Tibial nerve (tissue), 4 donors: ENCODE measurements around the gene FAM221B. TPM values are rescaled to one million over a fixed set of nuclear protein-coding genes. Genes with fewer than 3 reads are reported as not detected.

Experiments
- DNase-seq, 2 donors: peaks; one replicate each; pipeline ENCODE4 v3.0.0-alpha.2; 2019; ENCODE audit warnings: low spot score in 2 of 2
- H3K27ac ChIP-seq, 4 donors: fragments of 200-600 bp; sonication (generic) in 3 of 4; one replicate each; pipeline ENCODE4 v1.5.1; 2017 to 2019; ENCODE audit warnings: mild to moderate bottlenecking in 1 of 4
- H3K27me3 ChIP-seq, 2 donors: fragments of 200-600 bp; sonication (generic) in 1 of 2; one replicate each; pipeline versions ENCODE4 v1.5.1 to v1.6.0; 2017 to 2019
- H3K36me3 ChIP-seq, 3 donors: fragments of 200-600 bp; sonication (generic); one replicate each; pipeline ENCODE4 v1.5.1; 2018 to 2019
- H3K4me1 ChIP-seq, 4 donors: fragments of 200-600 bp; sonication (generic) in 3 of 4; one replicate each; pipeline ENCODE4 v1.5.1; 2017 to 2019
- H3K4me3 ChIP-seq, 4 donors: fragments of 200-600 bp; sonication (generic) in 3 of 4; one replicate each; pipeline ENCODE4 v1.5.1; 2017 to 2019; ENCODE audit warnings: mild to moderate bottlenecking in 1 of 4, moderate library complexity in 1 of 4
- H3K9me3 ChIP-seq, 4 donors: fragments of 200-600 bp; sonication (generic) in 3 of 4; one replicate each; pipeline ENCODE4 v1.5.1; 2017 to 2019
- CTCF ChIP-seq, 5 experiments: fragments of 200-600 bp in 3 of 5; fragments of 450-650 bp in 2 of 5; sonication (generic) in 3 of 5; IDR thresholded peaks; one replicate each; pipeline ENCODE4 v1.5.1; 2016 to 2019; ENCODE audit warnings: antibody characterized with exemption in 5 of 5, mild to moderate bottlenecking in 3 of 5, moderate library complexity in 2 of 5
- EP300 ChIP-seq, 2 donors: sonication (generic); formaldehyde crosslinking; IDR thresholded peaks; one replicate each; pipeline ENCODE4 v1.6.1; 2017; ENCODE audit warnings: antibody characterized with exemption in 2 of 2, mild to moderate bottlenecking in 1 of 2
- POLR2A ChIP-seq, 2 donors: fragments of 450-650 bp; IDR thresholded peaks; one replicate each; pipeline ENCODE4 v1.6.1; 2017; ENCODE audit warnings: antibody characterized with exemption in 2 of 2, mild to moderate bottlenecking in 2 of 2, moderate library complexity in 2 of 2
- WGBS, 2 donors: methylation state at CpG; one replicate each; pipeline ENCODE4 v1.1.5; 2018; 5-methylcytosine and 5-hydroxymethylcytosine counted together
- total RNA-seq, 4 donors: library from RNA; depleted of rRNA; stranded (reverse); fragments of >200 nt; gene quantifications; one replicate each; pipeline ENCODE4 v1.1.0, GENCODE V29; 2016

Gene FAM221B
- total RNA-seq, 4 donors from 2014 or later = not detected

GRCh38 chr9:35781066-35781465, 47.5 kb downstream of the FAM221B start:
- no peaks in the 10 kb centered on the region for H3K36me3 ChIP-seq
- no peaks in the 10 kb centered on the region for H3K9me3 ChIP-seq
- no peak for DNase-seq
- H3K4me3 ChIP-seq = no peak overlapping the region
- no peak for TF ChIP-seq EP300 (IDR thresholded peaks at IDR 0.05)
- no peak for TF ChIP-seq POLR2A (IDR thresholded peaks at IDR 0.05)
- TF ChIP-seq CTCF (IDR thresholded peaks at IDR 0.05) = no peak
- no peaks in the 10 kb centered on the region for H3K4me1 ChIP-seq
- no peak overlapping the region for H3K27ac ChIP-seq
- WGBS, 2 donors = 66 to 76% methylated on average over 2 of the region's 2 CpGs
- H3K27me3 ChIP-seq = no peaks in the 10 kb centered on the region

- Histone ChIP-seq H3K4me3 (no peak overlapping the region), H3K36me3 (no peaks in the 10 kb centered on the region), H3K27me3 (no peaks in the 10 kb centered on the region), H3K27ac (no peak overlapping the region), H3K4me1 (peaks cover 0 to 7% (median 0%) of the 10 kb centered on the region in 4 donors), H3K9me3 (no peaks in the 10 kb centered on the region)
- no peak for TF ChIP-seq POLR2A (IDR thresholded peaks at IDR 0.05)
- no peak for TF ChIP-seq EP300 (IDR thresholded peaks at IDR 0.05)
- TF ChIP-seq CTCF (IDR thresholded peaks at IDR 0.05) = no peak
- WGBS, 2 donors = 88 to 91% methylated on average over 3 of the region's 3 CpGs
- no peak for DNase-seq
These were observed 50.0 kb downstream of the FAM221B start for GRCh38 chr9:35778496-35778895.

GRCh38 chr9:35776018-35776417, 52.5 kb downstream of the FAM221B start:
- Histone ChIP-seq H3K27me3 (no peaks in the 10 kb centered on the region), H3K9me3 (no peaks in the 10 kb centered on the region), H3K4me3 (no peak overlapping the region), H3K27ac (no peak overlapping the region), H3K4me1 (peaks cover 0 to 18% (median 10%) of the 10 kb centered on the region in 4 donors), H3K36me3 (no peaks in the 10 kb centered on the region)
- WGBS, 2 donors = 77 to 80% methylated on average over 4 of the region's 4 CpGs
- DNase-seq = no peak
- TF ChIP-seq POLR2A (IDR thresholded peaks at IDR 0.05) = no peak
- TF ChIP-seq CTCF (IDR thresholded peaks at IDR 0.05) = no peak
- no peak for TF ChIP-seq EP300 (IDR thresholded peaks at IDR 0.05)

GRCh38 chr9:35774907-35775635, 53.5 kb downstream of the FAM221B start:
- WGBS, 2 donors = 61 to 62% methylated on average over 7 of the region's 7 CpGs
- Histone ChIP-seq H3K4me1 (peaks cover 0 to 28% (median 13%) of the 10 kb centered on the region in 4 donors), H3K36me3 (no peaks in the 10 kb centered on the region), H3K27ac (no peak overlapping the region), H3K9me3 (no peaks in the 10 kb centered on the region), H3K4me3 (no peak overlapping the region), H3K27me3 (no peaks in the 10 kb centered on the region)
- no peak for TF ChIP-seq POLR2A (IDR thresholded peaks at IDR 0.05)
- no peak for DNase-seq

- Histone ChIP-seq H3K36me3 (no peaks in the 10 kb centered on the region), H3K4me1 (peaks cover 0 to 32% (median 13%) of the 10 kb centered on the region in 4 donors), H3K27me3 (no peaks in the 10 kb centered on the region), H3K27ac (peak overlapping the region in 1 of 4 donors; percentile 32), H3K4me3 (no peak overlapping the region), H3K9me3 (no peaks in the 10 kb centered on the region)
- no peak for TF ChIP-seq EP300 (IDR thresholded peaks at IDR 0.05)
- TF ChIP-seq CTCF (IDR thresholded peaks at IDR 0.05) = no peak
- TF ChIP-seq POLR2A (IDR thresholded peaks at IDR 0.05) = no peak
- WGBS, 2 donors = 74 to 76% methylated on average over 3 of the region's 3 CpGs
- no peak for DNase-seq
These were observed 56.6 kb downstream of the FAM221B start for GRCh38 chr9:35771943-35772342.
